Stimulated activated CD8-positive, alpha-beta memory T cell treated with anti-CD3 and anti-CD28 coated beads, Interleukin-12 subunit alpha, Interleukin-12 subunit beta, amount 100 ng/mL, for 24 hours (primary cell): ENCODE data around the gene DCAF5.
"Not testable (repeated sequence)": the region's sequence is repeated elsewhere in the genome, so short reads cannot be mapped to it uniquely, and the experiment has no call there.

ENCODE experiments used
- DNase-seq: peaks from one replicate; pipeline ENCODE4 v3.0.0-alpha.2; 2020; ENCODE audit errors: extremely low read depth

Gene DCAF5

GRCh38 chr14:69096781-69097475 lies 56.0 kb downstream of the DCAF5 start:
- DNase-seq, result no peak

GRCh38 chr14:69096246-69096645 lies 56.7 kb downstream of the DCAF5 start:
- DNase-seq, result no peak

GRCh38 chr14:69094481-69094880 lies 58.4 kb downstream of the DCAF5 start:
- no peak for DNase-seq

GRCh38 chr14:69093631-69094421 lies 59.1 kb downstream of the DCAF5 start:
- DNase-seq, result no peak

- DNase-seq, result no peak
Measured at GRCh38 chr14:69092840-69093422, 60.0 kb downstream of the DCAF5 start.

- no peak for DNase-seq
Measured at GRCh38 chr14:69091695-69092094, 61.2 kb downstream of the DCAF5 start.

GRCh38 chr14:69091006-69091405 lies 61.9 kb downstream of the DCAF5 start:
- no peak for DNase-seq

- no peak for DNase-seq
Measured at GRCh38 chr14:69090187-69090789, 62.6 kb downstream of the DCAF5 start.

GRCh38 chr14:69089046-69089445 lies 63.9 kb downstream of the DCAF5 start:
- DNase-seq, result no peak

- DNase-seq, result no peak
Measured at GRCh38 chr14:69088586-69088985, 64.3 kb downstream of the DCAF5 start.

- DNase-seq, result no peak
Measured at GRCh38 chr14:69087061-69087461, 65.9 kb downstream of the DCAF5 start.

GRCh38 chr14:69086537-69086936 lies 66.4 kb downstream of the DCAF5 start:
- DNase-seq, result no peak

- no peak for DNase-seq
Measured at GRCh38 chr14:69084023-69084422, 68.9 kb downstream of the DCAF5 start.

- no peak for DNase-seq
Measured at GRCh38 chr14:69083181-69083580, 69.7 kb downstream of the DCAF5 start.

GRCh38 chr14:69081271-69081670 lies 71.6 kb downstream of the DCAF5 start:
- DNase-seq, result no peak

- no peak for DNase-seq
Measured at GRCh38 chr14:69079747-69080146, 73.2 kb downstream of the DCAF5 start.

GRCh38 chr14:69079188-69079742 lies 73.7 kb downstream of the DCAF5 start:
- DNase-seq, result no peak

GRCh38 chr14:69077841-69078240 lies 75.1 kb downstream of the DCAF5 start:
- DNase-seq, result no peak

- DNase-seq, result not testable (repeated sequence)
Measured at GRCh38 chr14:69077185-69077584, 75.7 kb downstream of the DCAF5 start.

GRCh38 chr14:69076341-69076740 lies 76.6 kb downstream of the DCAF5 start:
- no peak for DNase-seq

- DNase-seq, result no peak
Measured at GRCh38 chr14:69073915-69074314, 79.0 kb downstream of the DCAF5 start.

- no peak for DNase-seq
Measured at GRCh38 chr14:69073429-69073828, 79.5 kb downstream of the DCAF5 start.
